IMR-90 (cell line): Measurements from ENCODE around the gene AADACL3. TPM values are rescaled to one million over a fixed set of nuclear protein-coding genes. Genes with fewer than 3 reads are reported as not detected.

Experiments
- ATAC-seq: fragments of 200-7000 bp; cut with Tn5 transposase; 2 replicates; pipeline ENCODE4 v1.9.1; 2020; ENCODE audit warnings: low read depth, mild to moderate bottlenecking, moderate library complexity
- BruUV-seq: library from RNA; stranded (reverse); fragments of 400-500 nt; replicated peaks from 2 replicates; lab custom pipeline; 2021; lab: Mats Ljungman, UMichigan
- CTCF ChIA-PET: fragments of 300-600 bp; formaldehyde crosslinking; extraction: SDS; loops from one replicate; lab custom pipeline; 2021; ENCODE audit warnings: antibody characterized with exemption; lab: Yijun Ruan, JAX
- POLR2A ChIA-PET: fragments of 300-600 bp; sonication (Branson Sonifier 250); formaldehyde crosslinking; loops from one replicate; lab custom pipeline; 2022; ENCODE audit warnings: antibody characterized with exemption; ENCODE audit not compliant: unreplicated experiment; lab: Charles Lee
- DNase-seq: peaks from one replicate; pipeline ENCODE4 v3.0.0; 2013
- H2AFZ ChIP-seq: replicated peaks from 2 replicates; pipeline ENCODE3; 2013; ENCODE audit warnings: low read length, mild to moderate bottlenecking; ENCODE audit not compliant: poor library complexity
- H2AK5ac ChIP-seq: 2 replicates; pipeline ENCODE4 v1.6.1; 2013; ENCODE audit warnings: low read depth, low read length, inconsistent platforms
- H2AK9ac ChIP-seq: replicated peaks from 2 replicates; pipeline ENCODE3; 2013; ENCODE audit warnings: mild to moderate bottlenecking, low read depth, low read length, moderate library complexity; ENCODE audit not compliant: poor library complexity
- H2BK120ac ChIP-seq: 2 replicates; pipeline ENCODE4 v1.6.1; 2013; ENCODE audit warnings: low read depth, low read length, inconsistent platforms
- H2BK15ac ChIP-seq: 3 replicates; pipeline ENCODE4 v1.6.1; 2013; ENCODE audit warnings: low read depth, low read length, inconsistent platforms
- H2BK20ac ChIP-seq: 2 replicates; pipeline ENCODE4 v1.6.1; 2013; ENCODE audit warnings: low read depth, mild to moderate bottlenecking, inconsistent platforms, low read length, moderate library complexity
- H2BK5ac ChIP-seq: 2 replicates; pipeline ENCODE4 v1.6.1; 2013; ENCODE audit warnings: mild to moderate bottlenecking, low read depth, low read length, inconsistent platforms; ENCODE audit not compliant: poor library complexity, severe bottlenecking
- H3K14ac ChIP-seq: replicated peaks from 2 replicates; pipeline ENCODE4 v1.6.1; 2013; ENCODE audit warnings: low read depth, low read length, inconsistent platforms
- H3K18ac ChIP-seq: 2 replicates; pipeline ENCODE4 v1.6.1; 2013; ENCODE audit warnings: low read depth, low read length, control low read depth
- H3K23ac ChIP-seq: 2 replicates; pipeline ENCODE4 v1.6.1; 2013; ENCODE audit warnings: low read depth, low read length, inconsistent platforms
- H3K27ac ChIP-seq: 2 replicates; pipeline ENCODE4 v1.5.1; 2013; ENCODE audit warnings: mild to moderate bottlenecking, control low read depth, low read length; ENCODE audit not compliant: insufficient read depth
- H3K27me3 ChIP-seq: 2 replicates; pipeline ENCODE4 v1.6.1; 2013; ENCODE audit warnings: low read length; ENCODE audit not compliant: control insufficient read depth, insufficient read depth
- H3K36me3 ChIP-seq: 2 replicates; pipeline ENCODE4 v1.6.1; 2013; ENCODE audit warnings: low read length, mixed read lengths; ENCODE audit not compliant: control insufficient read depth, insufficient read depth
- H3K4ac ChIP-seq: 2 replicates; pipeline ENCODE4 v1.6.1; 2013; ENCODE audit warnings: low read depth, low read length, inconsistent platforms
- H3K4me1 ChIP-seq: 2 replicates; pipeline ENCODE4 v1.6.1; 2013; ENCODE audit warnings: low read length, mixed read lengths; ENCODE audit not compliant: control insufficient read depth, insufficient read depth
- H3K4me2 ChIP-seq: 2 replicates; pipeline ENCODE4 v1.6.1; 2013; ENCODE audit warnings: low read depth, mild to moderate bottlenecking, control low read depth, low read length, moderate library complexity
- H3K4me3 ChIP-seq: 2 replicates; pipeline ENCODE4 v1.5.1; 2013; ENCODE audit warnings: low read depth, mild to moderate bottlenecking, control low read depth, low read length, moderate library complexity; ENCODE audit not compliant: insufficient read depth
- H3K56ac ChIP-seq: 2 replicates; pipeline ENCODE4 v1.6.1; 2013; ENCODE audit warnings: low read length, inconsistent platforms; ENCODE audit not compliant: insufficient read depth; ENCODE audit errors: extremely low read depth
- H3K79me1 ChIP-seq, 2 experiments: 2 replicates each; pipeline ENCODE4 v1.6.1; 2013; ENCODE audit warnings: low read length in 2 of 2, inconsistent platforms in 1 of 2, low read depth in 1 of 2
- H3K9ac ChIP-seq: 2 replicates; pipeline ENCODE4 v1.6.1; 2013; ENCODE audit warnings: low read depth, low read length, control low read depth
- H3K9me1 ChIP-seq: 2 replicates; pipeline ENCODE4 v1.6.1; 2013; ENCODE audit warnings: low read length, inconsistent platforms; ENCODE audit not compliant: insufficient read depth
- H3K9me3 ChIP-seq: 2 replicates; pipeline ENCODE4 v1.6.1; 2013; ENCODE audit warnings: low read length; ENCODE audit not compliant: control insufficient read depth, insufficient read depth
- H4K20me1 ChIP-seq: 2 replicates; pipeline ENCODE4 v1.6.1; 2013; ENCODE audit warnings: low read length, inconsistent platforms; ENCODE audit not compliant: insufficient read depth
- H4K5ac ChIP-seq: 2 replicates; pipeline ENCODE4 v1.6.1; 2013; ENCODE audit warnings: mild to moderate bottlenecking, low read depth, low read length, control low read depth
- H4K8ac ChIP-seq, 2 experiments: 2 replicates each; pipeline ENCODE4 v1.6.1; 2013; ENCODE audit warnings: low read depth in 2 of 2, low read length in 2 of 2, control low read depth in 1 of 2, inconsistent platforms in 1 of 2
- H4K91ac ChIP-seq: 2 replicates; pipeline ENCODE4 v1.6.1; 2013; ENCODE audit warnings: low read depth, low read length, inconsistent platforms; ENCODE audit not compliant: insufficient read depth
- BHLHE40 ChIP-seq: fragments of 150-350 bp; IDR thresholded peaks from 2 replicates; pipeline ENCODE4 v1.6.1; 2016; ENCODE audit warnings: mild to moderate bottlenecking, low read depth, low read length
- CEBPB ChIP-seq: IDR thresholded peaks from 2 replicates; pipeline ENCODE4 v1.6.1; 2012; ENCODE audit warnings: low read depth, low read length, improper control_type of control experiment
- CHD1 ChIP-seq: IDR thresholded peaks from 2 replicates; pipeline ENCODE4 v1.6.1; 2012; ENCODE audit warnings: low read depth, low read length, improper control_type of control experiment
- FOS ChIP-seq: fragments of 150-350 bp; IDR thresholded peaks from 2 replicates; pipeline ENCODE4 v1.6.1; 2016; ENCODE audit warnings: low read depth, low read length
- MAFK ChIP-seq: IDR thresholded peaks from 2 replicates; pipeline ENCODE4 v1.6.1; 2012; ENCODE audit warnings: low read depth, low read length, improper control_type of control experiment
- MAZ ChIP-seq: IDR thresholded peaks from 2 replicates; pipeline ENCODE4 v1.6.1; 2012; ENCODE audit warnings: low read depth, mild to moderate bottlenecking, low read length, improper control_type of control experiment, moderate library complexity, borderline replicate concordance
- MXI1 ChIP-seq: IDR thresholded peaks from 2 replicates; pipeline ENCODE4 v1.6.1; 2012; ENCODE audit warnings: low read depth, mild to moderate bottlenecking, low read length, moderate library complexity, borderline replicate concordance
- NFE2L2 ChIP-seq: fragments of 150-350 bp; IDR thresholded peaks from 2 replicates; pipeline ENCODE4 v1.6.1; 2016; ENCODE audit warnings: low read depth, mild to moderate bottlenecking, low read length
- POLR2A ChIP-seq: IDR thresholded peaks from 2 replicates; pipeline ENCODE4 v1.6.1; 2012; ENCODE audit warnings: mild to moderate bottlenecking, low read depth, low read length
- RAD21 ChIP-seq: IDR thresholded peaks from 2 replicates; pipeline ENCODE4 v1.6.1; 2012; ENCODE audit warnings: low read length, improper control_type of control experiment
- RCOR1 ChIP-seq: IDR thresholded peaks from 2 replicates; pipeline ENCODE4 v1.6.1; 2012; ENCODE audit warnings: mild to moderate bottlenecking, low read length, improper control_type of control experiment; ENCODE audit not compliant: insufficient replicate concordance
- RFX5 ChIP-seq: IDR thresholded peaks from 2 replicates; pipeline ENCODE4 v1.8.0; 2012; ENCODE audit warnings: low read depth, mild to moderate bottlenecking, low read length, moderate library complexity
- SMC3 ChIP-seq: fragments of 150-350 bp; IDR thresholded peaks from 2 replicates; pipeline ENCODE4 v1.6.1; 2016; ENCODE audit warnings: low read depth, mild to moderate bottlenecking, antibody characterized with exemption, low read length, moderate library complexity
- WGBS, 2 experiments: methylation state at CpG; one replicate each; pipeline versions ENCODE4 v1.1.5 to v1.1.7; 2013; ENCODE audit warnings: missing lambda C conversion rate in 2 of 2; ENCODE audit not compliant: insufficient read length in 1 of 2; ENCODE audit errors: extremely low coverage in 2 of 2; 5-methylcytosine and 5-hydroxymethylcytosine counted together
- dilution Hi-C: fragments of 300-500 bp; cut with HindIII; formaldehyde crosslinking; loops from one replicate; pipeline ENCODE4 v1.14.3; 2018; ENCODE audit warnings: low sequenced_read_pairs; ENCODE audit not compliant: unreplicated experiment
- in situ Hi-C: fragments of 300-500 bp; cut with MboI; formaldehyde crosslinking; loops from 3 replicates; pipeline ENCODE4 v1.14.3; 2019; ENCODE audit warnings: low sequenced_read_pairs, inconsistent platforms, mixed read lengths
- intact Hi-C: fragments of 100-400 bp; cut with micrococcal nuclease; formaldehyde crosslinking; loops from 2 replicates; pipeline ENCODE4 v1.10.0; 2022
- polyA plus RNA-seq, 3 experiments: library from polyadenylated mRNA; depleted of rRNA; stranded (reverse); fragments of >200 nt; gene quantifications; 2 replicates each; pipeline ENCODE4 v1.2.3, GENCODE V29; 2012; ENCODE audit warnings: low replicate concordance in 1 of 3
- total RNA-seq: library from RNA; depleted of rRNA; stranded (reverse); fragments of >200 nt; gene quantifications from 2 replicates; pipeline ENCODE4 v1.2.3, GENCODE V29; 2012
- TF ChIP-seq, protein P1 (sequence below): fragments of 150-350 bp; IDR thresholded peaks from 2 replicates; pipeline ENCODE4 v1.6.1; 2017; ENCODE audit warnings: mild to moderate bottlenecking, antibody characterized with exemption, low read length, low read depth
- TF ChIP-seq, protein P2 (sequence below): conservative IDR thresholded peaks from 2 replicates; pipeline ENCODE4 v1.5.1; 2012; ENCODE audit warnings: mild to moderate bottlenecking, low read depth, low read length, improper control_type of control experiment
- TF ChIP-seq, protein P3 (sequence below): fragments of 150-350 bp; IDR thresholded peaks from 2 replicates; pipeline ENCODE4 v1.6.1; 2016; ENCODE audit warnings: low read depth, mild to moderate bottlenecking, low read length, moderate library complexity, borderline replicate concordance

The AADACL3 gene
- total and polyA plus RNA-seq, 2 of the 4 experiments (the other 2 are of a cell fraction) = not detected

DNA sequence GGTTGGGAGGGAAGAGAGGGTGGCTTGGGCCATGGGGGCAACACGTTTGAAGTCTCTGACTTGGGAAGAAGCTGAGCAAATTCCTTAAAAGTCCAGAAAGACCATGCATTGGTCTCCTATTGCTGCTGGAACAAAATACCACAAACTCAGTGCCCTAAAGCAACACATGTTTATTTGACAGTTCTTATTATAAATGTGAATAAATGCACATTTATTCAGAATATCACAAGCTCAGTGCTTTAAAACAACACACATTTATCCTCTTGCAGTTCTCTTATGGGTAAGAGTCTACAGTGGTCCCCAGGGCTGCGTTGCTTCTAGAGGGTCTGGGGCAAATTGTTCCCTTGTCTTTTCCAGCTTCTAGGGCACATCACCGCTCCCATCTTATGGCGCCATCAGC is 47.6 kb downstream of the AADACL3 start:
- dilution Hi-C loops (no loop called here), intact Hi-C loops (no loop called here), in situ Hi-C loops (no loop called here)
- Histone ChIP-seq H3K23ac (no peak overlapping the region), H2BK20ac (no peak overlapping the region), H4K8ac (no peak overlapping the region), H3K9me3 (peaks cover 25% of the 10 kb centered on the region), H2BK120ac (no peak overlapping the region), H4K5ac (no peak overlapping the region), H2AK9ac (no peak overlapping the region), H3K4me2 (no peak overlapping the region), H3K14ac (no peak overlapping the region), H3K4ac (no peak overlapping the region), H4K20me1 (no peaks in the 10 kb centered on the region), H3K79me1 (no peaks in the 10 kb centered on the region), H4K91ac (no peak overlapping the region), H3K4me1 (no peaks in the 10 kb centered on the region), H2BK15ac (no peak overlapping the region), H3K36me3 (no peaks in the 10 kb centered on the region), H3K27ac (no peak overlapping the region), H2AK5ac (no peak overlapping the region), H3K9me1 (no peaks in the 10 kb centered on the region), H3K9ac (no peak overlapping the region), H2BK5ac (no peak overlapping the region), H3K27me3 (no peaks in the 10 kb centered on the region), H3K18ac (no peak overlapping the region), H3K56ac (no peak overlapping the region), H2AFZ (no peak overlapping the region), H3K4me3 (no peak overlapping the region)
- ChIA-PET POLR2A (no interaction called here), CTCF (interaction anchor here (0.8 kb wide), 1 partner anchor 9 kb away, joined by 3 read pairs; no protein-coding TSS in a partner anchor)
- TF ChIP-seq, protein P1, sequence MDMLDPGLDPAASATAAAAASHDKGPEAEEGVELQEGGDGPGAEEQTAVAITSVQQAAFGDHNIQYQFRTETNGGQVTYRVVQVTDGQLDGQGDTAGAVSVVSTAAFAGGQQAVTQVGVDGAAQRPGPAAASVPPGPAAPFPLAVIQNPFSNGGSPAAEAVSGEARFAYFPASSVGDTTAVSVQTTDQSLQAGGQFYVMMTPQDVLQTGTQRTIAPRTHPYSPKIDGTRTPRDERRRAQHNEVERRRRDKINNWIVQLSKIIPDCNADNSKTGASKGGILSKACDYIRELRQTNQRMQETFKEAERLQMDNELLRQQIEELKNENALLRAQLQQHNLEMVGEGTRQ = no peak
- TF ChIP-seq MAZ (no peak), NFE2L2 (no peak), FOS (no peak), CHD1 (no peak), MXI1 (no peak), RCOR1 (no peak), SMC3 (no peak), CEBPB (no peak), BHLHE40 (no peak), RAD21 (no peak), MAFK (no peak), RFX5 (no peak), POLR2A (no peak)
- TF ChIP-seq, protein P2, sequence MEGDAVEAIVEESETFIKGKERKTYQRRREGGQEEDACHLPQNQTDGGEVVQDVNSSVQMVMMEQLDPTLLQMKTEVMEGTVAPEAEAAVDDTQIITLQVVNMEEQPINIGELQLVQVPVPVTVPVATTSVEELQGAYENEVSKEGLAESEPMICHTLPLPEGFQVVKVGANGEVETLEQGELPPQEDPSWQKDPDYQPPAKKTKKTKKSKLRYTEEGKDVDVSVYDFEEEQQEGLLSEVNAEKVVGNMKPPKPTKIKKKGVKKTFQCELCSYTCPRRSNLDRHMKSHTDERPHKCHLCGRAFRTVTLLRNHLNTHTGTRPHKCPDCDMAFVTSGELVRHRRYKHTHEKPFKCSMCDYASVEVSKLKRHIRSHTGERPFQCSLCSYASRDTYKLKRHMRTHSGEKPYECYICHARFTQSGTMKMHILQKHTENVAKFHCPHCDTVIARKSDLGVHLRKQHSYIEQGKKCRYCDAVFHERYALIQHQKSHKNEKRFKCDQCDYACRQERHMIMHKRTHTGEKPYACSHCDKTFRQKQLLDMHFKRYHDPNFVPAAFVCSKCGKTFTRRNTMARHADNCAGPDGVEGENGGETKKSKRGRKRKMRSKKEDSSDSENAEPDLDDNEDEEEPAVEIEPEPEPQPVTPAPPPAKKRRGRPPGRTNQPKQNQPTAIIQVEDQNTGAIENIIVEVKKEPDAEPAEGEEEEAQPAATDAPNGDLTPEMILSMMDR = no peak
- TF ChIP-seq, protein P3, sequence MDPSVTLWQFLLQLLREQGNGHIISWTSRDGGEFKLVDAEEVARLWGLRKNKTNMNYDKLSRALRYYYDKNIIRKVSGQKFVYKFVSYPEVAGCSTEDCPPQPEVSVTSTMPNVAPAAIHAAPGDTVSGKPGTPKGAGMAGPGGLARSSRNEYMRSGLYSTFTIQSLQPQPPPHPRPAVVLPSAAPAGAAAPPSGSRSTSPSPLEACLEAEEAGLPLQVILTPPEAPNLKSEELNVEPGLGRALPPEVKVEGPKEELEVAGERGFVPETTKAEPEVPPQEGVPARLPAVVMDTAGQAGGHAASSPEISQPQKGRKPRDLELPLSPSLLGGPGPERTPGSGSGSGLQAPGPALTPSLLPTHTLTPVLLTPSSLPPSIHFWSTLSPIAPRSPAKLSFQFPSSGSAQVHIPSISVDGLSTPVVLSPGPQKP = no peak
- WGBS, 2 experiments = 54% methylated on average over 2 of the region's 4 CpGs; no CpG with 5 or more reads in 1 of the 2 experiments
- BruUV-seq = no TSS peak
- ATAC-seq = no peak
- no peak for DNase-seq
